Activated CD8-positive, alpha-beta T cell treated with anti-CD3 and anti-CD28 coated beads, Interleukin-2, amount 10 ng/mL, durations not matched to agents 7 days and 5 days (primary cell): ENCODE data around the gene FTSJ1. TPM values are rescaled to one million over a fixed set of nuclear protein-coding genes. Genes with fewer than 3 reads are reported as not detected.

Experiments
- ATAC-seq: fragments of 150-1000 bp; cut with Tn5 transposase; one replicate; pipeline ENCODE4 v1.10.0; 2021; ENCODE audit warnings: moderate library complexity
- CTCF ChIA-PET: fragments of 350-600 bp; sonication (Branson Sonifier 250); formaldehyde crosslinking; loops from one replicate; lab custom pipeline; 2021; ENCODE audit warnings: antibody characterized with exemption; lab: Charles Lee
- POLR2A ChIA-PET: fragments of 350-600 bp; sonication (Branson Sonifier 250); formaldehyde crosslinking; loops from one replicate; lab custom pipeline; 2021; ENCODE audit warnings: antibody characterized with exemption; lab: Charles Lee
- DNase-seq: peaks from one replicate; pipeline ENCODE4 v3.0.0-alpha.2; 2020
- H3K27ac Mint-ChIP-seq: one replicate; pipeline ENCODE4 v1.8.0; 2021; ENCODE audit warnings: mild to moderate bottlenecking, mixed read lengths
- H3K27me3 Mint-ChIP-seq: one replicate; pipeline ENCODE4 v1.8.0; 2021; ENCODE audit warnings: low read depth, mixed read lengths
- H3K36me3 Mint-ChIP-seq: one replicate; pipeline ENCODE4 v1.8.0; 2021; ENCODE audit warnings: low read depth, mixed read lengths
- H3K4me1 Mint-ChIP-seq: one replicate; pipeline ENCODE4 v1.8.0; 2021; ENCODE audit warnings: low read depth, mixed read lengths
- H3K4me3 Mint-ChIP-seq: one replicate; pipeline ENCODE4 v1.8.0; 2021; ENCODE audit warnings: mild to moderate bottlenecking, mixed read lengths
- H3K9me3 Mint-ChIP-seq: one replicate; pipeline ENCODE4 v1.8.0; 2022; ENCODE audit warnings: mixed read lengths; ENCODE audit not compliant: insufficient read depth
- total RNA-seq, 2 experiments: library from RNA; stranded (reverse); gene quantifications; one replicate each; pipeline ENCODE4 v1.2.3, GENCODE V29; 2021

Gene FTSJ1
- total RNA-seq, 2 experiments from 2014 or later, result 64.9 to 72.0 TPM

GRCh38 chrX:48460031-48460430, 16.0 kb upstream of the FTSJ1 start:
- ChIA-PET POLR2A (no interaction called here), CTCF (no interaction called here)
- ATAC-seq, result no peak
- peak overlapping the region; percentile 43 for H3K27ac Mint-ChIP-seq
- peaks cover 19% of the 10 kb centered on the region for H3K4me1 Mint-ChIP-seq
- H3K9me3 Mint-ChIP-seq, result no peaks in the 10 kb centered on the region
- peaks cover 49% of the 10 kb centered on the region for H3K36me3 Mint-ChIP-seq
- no peak for DNase-seq
- no peak overlapping the region for H3K4me3 Mint-ChIP-seq
- H3K27me3 Mint-ChIP-seq, result no peaks in the 10 kb centered on the region

- Mint-ChIP-seq H3K27me3 (no peaks in the 10 kb centered on the region), H3K36me3 (peaks cover 55% of the 10 kb centered on the region)
- no peak for ATAC-seq
These were observed 15.4 kb upstream of the FTSJ1 start for GRCh38 chrX:48460606-48461005.

GRCh38 chrX:48461830-48462229, 14.2 kb upstream of the FTSJ1 start:
- DNase-seq (no peak), ATAC-seq (no peak)
- Mint-ChIP-seq H3K4me3 (no peak overlapping the region), H3K36me3 (peaks cover 62% of the 10 kb centered on the region), H3K27me3 (no peaks in the 10 kb centered on the region), H3K27ac (no peak overlapping the region), H3K9me3 (no peaks in the 10 kb centered on the region), H3K4me1 (peaks cover 37% of the 10 kb centered on the region)
- ChIA-PET POLR2A (interaction anchor here (1.1 kb wide), 1 partner anchor 46 kb away, joined by 3 read pairs; no protein-coding TSS in a partner anchor), CTCF (no interaction called here)

More at GRCh38 chrX:48460606-48461005, 15.4 kb upstream of the FTSJ1 start:
- H3K9me3 Mint-ChIP-seq, result no peaks in the 10 kb centered on the region
- no peak for DNase-seq
- H3K4me3 Mint-ChIP-seq, result no peak overlapping the region
- POLR2A ChIA-PET, result no interaction called here
- CTCF ChIA-PET, result no interaction called here
- peaks cover 25% of the 10 kb centered on the region for H3K4me1 Mint-ChIP-seq
- no peak overlapping the region for H3K27ac Mint-ChIP-seq

- POLR2A ChIA-PET, result no interaction called here
- DNase-seq (no peak), ATAC-seq (no peak)
- Mint-ChIP-seq H3K9me3 (no peaks in the 10 kb centered on the region), H3K4me1 (peaks cover 55% of the 10 kb centered on the region), H3K4me3 (no peak overlapping the region), H3K36me3 (peaks cover 57% of the 10 kb centered on the region), H3K27me3 (no peaks in the 10 kb centered on the region), H3K27ac (peak overlapping the region; percentile 39)
- CTCF ChIA-PET, result no interaction called here
These were observed 10.6 kb upstream of the FTSJ1 start for GRCh38 chrX:48465336-48465933.

- Mint-ChIP-seq H3K27ac (peak overlapping the region; percentile 90), H3K27me3 (no peaks in the 10 kb centered on the region), H3K4me3 (peak overlapping the region; percentile 52), H3K36me3 (peaks cover 50% of the 10 kb centered on the region), H3K4me1 (peaks cover 61% of the 10 kb centered on the region), H3K9me3 (no peaks in the 10 kb centered on the region)
- POLR2A ChIA-PET, result interaction anchor here (2.7 kb wide), 1 partner anchor 108 kb away, joined by 9 read pairs; the partner anchor contains the start of gene RBM3
- DNase-seq, result no peak
- CTCF ChIA-PET, result no interaction called here
- no peak for ATAC-seq
These were observed 9.3 kb upstream of the FTSJ1 start for GRCh38 chrX:48466696-48467095.

- Mint-ChIP-seq H3K27me3 (no peaks in the 10 kb centered on the region), H3K4me1 (peaks cover 61% of the 10 kb centered on the region), H3K4me3 (peak overlapping the region; percentile 97), H3K9me3 (no peaks in the 10 kb centered on the region), H3K27ac (peak overlapping the region; percentile 90), H3K36me3 (peaks cover 46% of the 10 kb centered on the region)
- DNase-seq (no peak), ATAC-seq (no peak)
- ChIA-PET POLR2A (interaction anchor here (2.7 kb wide), 1 partner anchor 107 kb away, joined by 9 read pairs; the partner anchor contains the start of gene RBM3), CTCF (interaction anchor here (0.9 to 2.9 kb wide), 2 partner anchors 18 to 72 kb away, joined by 3 to 13 read pairs; partner anchors contain the start of gene TBC1D25)
These were observed 8.7 kb upstream of the FTSJ1 start for GRCh38 chrX:48467281-48467761.

GRCh38 chrX:48468247-48468671, 7.7 kb upstream of the FTSJ1 start:
- Mint-ChIP-seq H3K4me1 (peaks cover 56% of the 10 kb centered on the region), H3K9me3 (no peaks in the 10 kb centered on the region), H3K4me3 (peak overlapping the region; percentile 97), H3K27me3 (no peaks in the 10 kb centered on the region), H3K27ac (peak overlapping the region; percentile 90), H3K36me3 (peaks cover 39% of the 10 kb centered on the region)
- CTCF ChIA-PET, result interaction anchor here (0.9 to 2.9 kb wide), 3 partner anchors 19 to 71 kb away, joined by 3 to 13 read pairs (median 4); partner anchors contain the start of gene TBC1D25
- peak; percentile 55 for DNase-seq
- peak; percentile 54 for ATAC-seq
- POLR2A ChIA-PET, result interaction anchor here (0.6 to 2.7 kb wide), 3 partner anchors 106 to 1230 kb away, joined by 3 to 9 read pairs (median 4); partner anchors contain the start of gene RBM3

GRCh38 chrX:48468693-48469691, 7.0 kb upstream of the FTSJ1 start:
- Mint-ChIP-seq H3K27ac (peak overlapping the region; percentile 90), H3K4me3 (peak overlapping the region; percentile 97), H3K4me1 (peaks cover 59% of the 10 kb centered on the region), H3K36me3 (peaks cover 35% of the 10 kb centered on the region), H3K9me3 (no peaks in the 10 kb centered on the region), H3K27me3 (no peaks in the 10 kb centered on the region)
- ATAC-seq, result peak; percentile 70
- ChIA-PET CTCF (interaction anchor here (0.7 to 2.9 kb wide), 3 partner anchors 67 to 374 kb away, joined by 3 to 13 read pairs (median 4); partner anchors contain the start of gene TBC1D25), POLR2A (interaction anchor here (0.6 to 2.7 kb wide), 5 partner anchors 53 to 1230 kb away, joined by 3 to 9 read pairs (median 4); partner anchors contain the start of genes EBP and RBM3)
- DNase-seq, result peak; percentile 64

GRCh38 chrX:48470110-48470832, 5.7 kb upstream of the FTSJ1 start, which contains the start of gene SLC38A5:
SLC38A5 (minus strand) TSS chrX:48470260; CDS start chrX:48467924, 2,336 bp downstream.
- H3K36me3 Mint-ChIP-seq, result peaks cover 26% of the 10 kb centered on the region
- ATAC-seq (no peak), DNase-seq (no peak)
- ChIA-PET POLR2A (interaction anchor here (1.0 kb wide), 1 partner anchor 51 kb away, joined by 3 read pairs; the partner anchor contains the start of gene EBP), CTCF (interaction anchor here (2.9 kb wide), 1 partner anchor 69 kb away, joined by 13 read pairs; the partner anchor contains the start of gene TBC1D25)
- H3K4me1 Mint-ChIP-seq, result peaks cover 59% of the 10 kb centered on the region
- H3K4me3 Mint-ChIP-seq, result peak within 1 kb of the TSS; percentile 97
- H3K9me3 Mint-ChIP-seq, result no peaks in the 10 kb centered on the region
- peak within 1 kb of the TSS; percentile 90 for H3K27ac Mint-ChIP-seq
- H3K27me3 Mint-ChIP-seq, result no peaks in the 10 kb centered on the region

GRCh38 chrX:48470833-48471118, 5.2 kb upstream of the FTSJ1 start:
- Mint-ChIP-seq H3K36me3 (peaks cover 21% of the 10 kb centered on the region), H3K4me3 (no peak overlapping the region), H3K9me3 (no peaks in the 10 kb centered on the region), H3K27me3 (no peaks in the 10 kb centered on the region), H3K27ac (no peak overlapping the region), H3K4me1 (peaks cover 56% of the 10 kb centered on the region)
- no peak for ATAC-seq
- ChIA-PET CTCF (no interaction called here), POLR2A (no interaction called here)
- no peak for DNase-seq

- Mint-ChIP-seq H3K4me3 (no peak overlapping the region), H3K36me3 (peaks cover 17% of the 10 kb centered on the region), H3K4me1 (peaks cover 50% of the 10 kb centered on the region), H3K27me3 (no peaks in the 10 kb centered on the region), H3K27ac (peak overlapping the region; percentile 73), H3K9me3 (no peaks in the 10 kb centered on the region)
- ATAC-seq (no peak), DNase-seq (no peak)
- CTCF ChIA-PET, result no interaction called here
- POLR2A ChIA-PET, result no interaction called here
These were observed 4.5 kb upstream of the FTSJ1 start for GRCh38 chrX:48471504-48471903.
